A549 (cell line): Measurements from ENCODE around the gene DYNC2H1. TPM values are rescaled to one million over a fixed set of nuclear protein-coding genes. Genes with fewer than 3 reads are reported as not detected.

Source experiments
- ATAC-seq, 2 experiments: fragments of 200-7000 bp in 1 of 2; fragments of >200 bp in 1 of 2; cut with Nextera tagmentation in 1 of 2; cut with Tn5 transposase in 1 of 2; 3 replicates each; pipeline versions ENCODE4 v1.8.0 to v1.9.1; 2018 to 2020; ENCODE audit warnings: mild to moderate bottlenecking in 1 of 2, moderate library complexity in 1 of 2
- CTCF ChIA-PET: fragments of 300-600 bp; sonication (Branson Sonifier 250); formaldehyde crosslinking; extraction: SDS; loops from one replicate; lab custom pipeline; 2021; ENCODE audit warnings: antibody characterized with exemption, inconsistent platforms; lab: Yijun Ruan, JAX
- POLR2A ChIA-PET: fragments of 350-600 bp; formaldehyde crosslinking; extraction: SDS; loops from one replicate; lab custom pipeline; 2021; ENCODE audit warnings: antibody characterized with exemption, inconsistent platforms; lab: Yijun Ruan, JAX
- DNase-seq, 2 experiments: peaks; one replicate each; pipeline versions ENCODE4 v3.0.0 to v3.0.0-alpha.2; 2011 to 2016; ENCODE audit warnings: low read depth in 1 of 2, low spot score in 1 of 2
- FAIRE-seq: peaks from 2 replicates; lab custom pipeline; 2011; peaks lifted over from hg19 to GRCh38; lab: Jason Lieb, UNC
- H3K27ac ChIP-seq, 2 experiments: fragments of >200 bp; sonication (Bioruptor Twin); formaldehyde crosslinking; 3 replicates each; pipeline ENCODE4 v1.5.1; 2016 to 2017
- H3K4me1 ChIP-seq: fragments of >200 bp; sonication (Bioruptor Twin); formaldehyde crosslinking; 3 replicates; pipeline ENCODE4 v1.6.1; 2016
- H3K4me2 ChIP-seq: fragments of >200 bp; sonication (Bioruptor Twin); formaldehyde crosslinking; 3 replicates; pipeline ENCODE4 v1.6.1; 2016
- H3K4me3 ChIP-seq: fragments of >200 bp; sonication (Bioruptor Twin); formaldehyde crosslinking; 3 replicates; pipeline ENCODE4 v1.5.1; 2016
- H3K9me3 ChIP-seq: fragments of >200 bp; sonication (Bioruptor Twin); formaldehyde crosslinking; 3 replicates; pipeline ENCODE4 v1.6.1; 2016
- BCL3 ChIP-seq: fragments of >200 bp; sonication (Bioruptor Twin); formaldehyde crosslinking; IDR thresholded peaks from 3 replicates; pipeline ENCODE4 v1.6.1; 2016
- BHLHE40 ChIP-seq: IDR thresholded peaks from 2 replicates; pipeline ENCODE4 v1.6.1; 2012; ENCODE audit warnings: low read depth, low read length, inconsistent platforms
- CBX2 ChIP-seq: fragments of 200-600 bp; sonication (generic); IDR thresholded peaks from 2 replicates; pipeline ENCODE4 v1.6.1; 2016; ENCODE audit warnings: low read depth, mild to moderate bottlenecking, borderline replicate concordance
- CBX8 ChIP-seq: fragments of 200-600 bp; sonication (generic); IDR thresholded peaks from 2 replicates; pipeline ENCODE4 v1.6.1; 2016
- CEBPB ChIP-seq, 2 experiments: fragments of >200 bp in 1 of 2; sonication (Bioruptor Twin) in 1 of 2; formaldehyde crosslinking in 1 of 2; IDR thresholded peaks; 2 replicates each; pipeline ENCODE4 v1.6.1; 2012 to 2016
- CTCF ChIP-seq: fragments of >200 bp; sonication (Bioruptor Twin); formaldehyde crosslinking; IDR thresholded peaks from 3 replicates; pipeline ENCODE4 v1.5.1; 2016
- EHF ChIP-seq: fragments of 250-450 bp; sonication (Bioruptor Pico); IDR thresholded peaks from 2 replicates; pipeline ENCODE4 v1.5.0; 2020; ENCODE audit warnings: mild to moderate bottlenecking
- ELK1 ChIP-seq: fragments of 150-350 bp; IDR thresholded peaks from 2 replicates; pipeline ENCODE4 v1.6.1; 2014; ENCODE audit warnings: low read depth, mild to moderate bottlenecking, low read length
- FOSB ChIP-seq: fragments of 250-450 bp; sonication (Bioruptor Pico); IDR thresholded peaks from 2 replicates; pipeline ENCODE4 v1.5.0; 2020; ENCODE audit warnings: mild to moderate bottlenecking, moderate library complexity
- GATA3 ChIP-seq: IDR thresholded peaks from 2 replicates; pipeline ENCODE4 v1.6.1; 2012; ENCODE audit warnings: borderline replicate concordance
- HMGXB4 ChIP-seq: fragments of 250-450 bp; sonication (Bioruptor Pico); IDR thresholded peaks from 2 replicates; pipeline ENCODE4 v1.5.0; 2021; ENCODE audit warnings: mild to moderate bottlenecking, moderate library complexity, borderline replicate concordance
- HOXB5 ChIP-seq: fragments of 250-450 bp; sonication (Bioruptor Pico); IDR thresholded peaks from 2 replicates; pipeline ENCODE4 v1.5.0; 2020; ENCODE audit warnings: mild to moderate bottlenecking, moderate library complexity
- JUNB ChIP-seq: fragments of >200 bp; sonication (Bioruptor Twin); formaldehyde crosslinking; IDR thresholded peaks from 2 replicates; pipeline ENCODE4 v1.6.1; 2016
- MAFK ChIP-seq: fragments of 450-650 bp; IDR thresholded peaks from 2 replicates; pipeline ENCODE4 v1.6.1; 2014; ENCODE audit not compliant: partially characterized antibody
- NPAS2 ChIP-seq: fragments of 250-450 bp; sonication (Bioruptor Pico); IDR thresholded peaks from 2 replicates; pipeline ENCODE4 v1.8.0; 2022; ENCODE audit warnings: mild to moderate bottlenecking, moderate library complexity, borderline replicate concordance
- PBX3 ChIP-seq: IDR thresholded peaks from 2 replicates; pipeline ENCODE4 v1.6.1; 2012
- POLR2AphosphoS2 ChIP-seq: conservative IDR thresholded peaks from 2 replicates; pipeline ENCODE4 v1.6.1; 2012; ENCODE audit warnings: low read length, improper control_type of control experiment, inconsistent platforms
- RAD21 ChIP-seq, 2 experiments: fragments of >200 bp in 1 of 2; sonication (Bioruptor Twin) in 1 of 2; formaldehyde crosslinking in 1 of 2; IDR thresholded peaks in 1 of 2; conservative IDR thresholded peaks in 1 of 2; 2 replicates in 1 of 2; 3 replicates in 1 of 2; pipeline ENCODE4 v1.6.1; 2012 to 2018; ENCODE audit warnings: inconsistent platforms in 1 of 2
- RCOR1 ChIP-seq: fragments of 150-350 bp; IDR thresholded peaks from 2 replicates; pipeline ENCODE4 v1.6.1; 2014; ENCODE audit warnings: antibody characterized with exemption, low read length, low read depth
- RFX5 ChIP-seq: fragments of 450-650 bp; IDR thresholded peaks from 2 replicates; pipeline ENCODE4 v1.7.1; 2014; ENCODE audit warnings: antibody characterized with exemption, mild to moderate bottlenecking, moderate library complexity
- TP53 ChIP-seq: fragments of 250-450 bp; sonication (Bioruptor Pico); IDR thresholded peaks from 2 replicates; pipeline ENCODE4 v1.5.0; 2021; ENCODE audit warnings: mild to moderate bottlenecking, moderate library complexity
- ZSCAN20 ChIP-seq: fragments of 250-450 bp; sonication (Bioruptor Pico); IDR thresholded peaks from 2 replicates; pipeline ENCODE4 v1.8.0; 2022; ENCODE audit warnings: mild to moderate bottlenecking, moderate library complexity
- WGBS: methylation state at CpG from one replicate; pipeline ENCODE4 v1.1.6; 2017; ENCODE audit errors: missing lambda C conversion rate; 5-methylcytosine and 5-hydroxymethylcytosine counted together
- polyA plus RNA-seq, 4 experiments: library from polyadenylated mRNA; depleted of rRNA in 3 of 4; stranded (reverse); fragments of >200 nt; fragmentation: RNase III in 1 of 4; extraction: RNeasy Plus Mini Kit Qiagen cat#74134 plus additional on column Dnase treatment in 1 of 4; gene quantifications; 2 replicates in 3 of 4; 3 replicates in 1 of 4; pipeline ENCODE4 v1.2.3, GENCODE V29; 2011 to 2017

DYNC2H1 gene
- polyA plus RNA-seq, 2 of the 4 experiments (the other 2 are of a cell fraction), result 4.9 to 14.8 TPM

- FAIRE-seq, result no peak
- POLR2A ChIA-PET, result no interaction called here
These were observed 362.3 kb downstream of the DYNC2H1 start for GRCh38 chr11:103471546-103471945.

GRCh38 chr11:103476874-103477273, 367.6 kb downstream of the DYNC2H1 start:
- FAIRE-seq (no peak), DNase-seq (no peak), ATAC-seq (no peak)
- Histone ChIP-seq H3K4me1 (no peaks in the 10 kb centered on the region), H3K4me3 (no peak overlapping the region), H3K27ac (no peak overlapping the region), H3K4me2 (no peak overlapping the region), H3K9me3 (no peaks in the 10 kb centered on the region)
- 89% methylated on average over 2 of the region's 2 CpGs for WGBS
- POLR2A ChIA-PET, result no interaction called here
- TF ChIP-seq EHF (CRISPR knock-in tag) (no peak), CTCF (no peak), CBX8 (no peak), RAD21 (conservative IDR thresholded peaks at IDR 0.05 in 1 of 2, IDR thresholded peaks at IDR 0.05 in 1 of 2) (no peak), ZSCAN20 (no peak), JUNB (no peak), BHLHE40 (no peak), MAFK (no peak), HMGXB4 (CRISPR knock-in tag) (no peak), TP53 (CRISPR knock-in tag) (no peak), CEBPB (IDR thresholded peaks at IDR 0.05) (no peak), ELK1 (no peak), BCL3 (no peak), NPAS2 (CRISPR knock-in tag) (no peak), HOXB5 (CRISPR knock-in tag) (no peak), RFX5 (no peak), RCOR1 (no peak)
- CTCF ChIA-PET, result no interaction called here

More at GRCh38 chr11:103471546-103471945, 362.3 kb downstream of the DYNC2H1 start:
- CTCF ChIA-PET, result no interaction called here
- TF ChIP-seq FOSB (no peak), PBX3 (no peak), ZSCAN20 (no peak), CBX2 (no peak), GATA3 (no peak), POLR2AphosphoS2 (no peak)
- TF ChIP-seq, all 56 proteins: peak for 0
- 90% methylated on average over 4 of the region's 4 CpGs for WGBS
- H3K9me3 ChIP-seq, result no peaks in the 10 kb centered on the region
- ATAC-seq (no peak), DNase-seq (no peak)
- no peaks in the 10 kb centered on the region for H3K4me1 ChIP-seq
- H3K27ac ChIP-seq, result no peak overlapping the region
- H3K4me3 ChIP-seq, result no peak overlapping the region
- H3K4me2 ChIP-seq, result no peak overlapping the region
